CD4-positive, alpha-beta T cell treated with Interleukin-2 at 100 ng/mL for 4 hours (primary cell): ENCODE data around the gene PLEKHG5.
A peak's percentile ranks its signal among the peaks of the same experiment; 100 is the strongest.

Experiments
- DNase-seq: peaks from one replicate; pipeline ENCODE4 v3.0.0-alpha.2; 2020; ENCODE audit warnings: low spot score

PLEKHG5 gene

GRCh38 chr1:6510493-6510892, 19.0 kb upstream of the PLEKHG5 start:
- DNase-seq: no peak

- no peak for DNase-seq
These were observed 18.4 kb upstream of the PLEKHG5 start for GRCh38 chr1:6509919-6510291.

- no peak for DNase-seq
These were observed 17.9 kb upstream of the PLEKHG5 start for GRCh38 chr1:6509220-6509918.

- no peak for DNase-seq
These were observed 17.3 kb upstream of the PLEKHG5 start for GRCh38 chr1:6508816-6509189.

- no peak for DNase-seq
These were observed 16.8 kb upstream of the PLEKHG5 start for GRCh38 chr1:6508154-6508815.

GRCh38 chr1:6507461-6507911, 16.0 kb upstream of the PLEKHG5 start:
- no peak for DNase-seq

GRCh38 chr1:6507037-6507428, 15.6 kb upstream of the PLEKHG5 start:
- DNase-seq: no peak

GRCh38 chr1:6506210-6507036, 15.0 kb upstream of the PLEKHG5 start:
- DNase-seq: no peak

- no peak for DNase-seq
These were observed 14.1 kb upstream of the PLEKHG5 start for GRCh38 chr1:6505367-6506209.

GRCh38 chr1:6504887-6505286, 13.4 kb upstream of the PLEKHG5 start:
- no peak for DNase-seq

GRCh38 chr1:6503884-6504602, 12.6 kb upstream of the PLEKHG5 start:
- no peak for DNase-seq

- DNase-seq: no peak
These were observed 10.8 kb upstream of the PLEKHG5 start for GRCh38 chr1:6502000-6502891.

- DNase-seq: no peak
These were observed 9.9 kb upstream of the PLEKHG5 start for GRCh38 chr1:6501279-6501813.

- no peak for DNase-seq
These were observed 9.2 kb upstream of the PLEKHG5 start for GRCh38 chr1:6500544-6501278.

- no peak for DNase-seq
These were observed 7.8 kb upstream of the PLEKHG5 start for GRCh38 chr1:6499296-6499695.

- no peak for DNase-seq
These were observed 7.2 kb upstream of the PLEKHG5 start for GRCh38 chr1:6498576-6499111.

- no peak for DNase-seq
These were observed 6.6 kb upstream of the PLEKHG5 start for GRCh38 chr1:6497867-6498575.

- peak; percentile 42 for DNase-seq
These were observed 5.9 kb upstream of the PLEKHG5 start for GRCh38 chr1:6497215-6497866.
